ENCODE results near the gene DPPA3.

Gene DPPA3

DNA sequence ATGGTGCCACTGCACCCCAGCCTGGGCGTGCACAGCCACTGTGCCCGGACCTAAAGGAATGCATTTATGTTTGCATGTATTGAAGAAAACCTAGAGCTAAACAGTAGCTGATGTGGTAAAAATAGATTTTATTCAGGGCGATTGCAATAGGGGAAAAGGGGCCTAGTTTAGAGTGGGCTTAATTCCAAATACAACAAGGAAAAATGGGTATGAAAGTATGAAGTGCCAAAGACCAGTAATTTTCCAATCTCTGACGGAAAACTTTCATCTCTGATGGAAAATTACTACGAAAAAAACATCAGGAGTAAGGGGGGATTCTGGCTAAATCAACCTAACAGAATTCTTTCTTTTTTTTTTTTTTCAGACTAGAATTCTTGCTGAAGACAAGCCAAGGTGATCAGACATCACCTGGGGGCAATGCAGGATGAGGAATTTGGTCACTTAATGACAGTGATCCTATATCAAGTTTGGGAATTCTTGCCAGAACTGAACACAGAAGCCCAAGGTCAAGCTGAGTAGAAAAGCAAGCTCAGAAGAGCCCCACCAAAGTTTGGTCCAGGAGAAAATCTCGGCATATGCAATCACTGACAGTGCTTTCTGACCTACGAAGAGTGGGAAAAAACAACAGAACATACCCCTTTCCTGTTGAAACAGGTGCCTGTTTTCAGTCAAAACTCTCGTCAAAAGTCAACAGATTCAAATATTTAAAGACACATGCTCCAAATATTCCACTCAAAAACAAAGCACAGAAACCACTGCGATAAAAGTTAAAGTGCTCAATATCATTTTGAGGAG, 31.8 kb upstream of the DPPA3 start:
- no peak overlapping the region for H3K27ac ChIP-seq
- TF ChIP-seq ZFX (IDR thresholded peaks at IDR 0.05; ENCODE audit: borderline replicate concordance), result no peak
- TF ChIP-seq, protein P1, sequence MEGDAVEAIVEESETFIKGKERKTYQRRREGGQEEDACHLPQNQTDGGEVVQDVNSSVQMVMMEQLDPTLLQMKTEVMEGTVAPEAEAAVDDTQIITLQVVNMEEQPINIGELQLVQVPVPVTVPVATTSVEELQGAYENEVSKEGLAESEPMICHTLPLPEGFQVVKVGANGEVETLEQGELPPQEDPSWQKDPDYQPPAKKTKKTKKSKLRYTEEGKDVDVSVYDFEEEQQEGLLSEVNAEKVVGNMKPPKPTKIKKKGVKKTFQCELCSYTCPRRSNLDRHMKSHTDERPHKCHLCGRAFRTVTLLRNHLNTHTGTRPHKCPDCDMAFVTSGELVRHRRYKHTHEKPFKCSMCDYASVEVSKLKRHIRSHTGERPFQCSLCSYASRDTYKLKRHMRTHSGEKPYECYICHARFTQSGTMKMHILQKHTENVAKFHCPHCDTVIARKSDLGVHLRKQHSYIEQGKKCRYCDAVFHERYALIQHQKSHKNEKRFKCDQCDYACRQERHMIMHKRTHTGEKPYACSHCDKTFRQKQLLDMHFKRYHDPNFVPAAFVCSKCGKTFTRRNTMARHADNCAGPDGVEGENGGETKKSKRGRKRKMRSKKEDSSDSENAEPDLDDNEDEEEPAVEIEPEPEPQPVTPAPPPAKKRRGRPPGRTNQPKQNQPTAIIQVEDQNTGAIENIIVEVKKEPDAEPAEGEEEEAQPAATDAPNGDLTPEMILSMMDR (IDR thresholded peaks at IDR 0.05), result no peak

DNA sequence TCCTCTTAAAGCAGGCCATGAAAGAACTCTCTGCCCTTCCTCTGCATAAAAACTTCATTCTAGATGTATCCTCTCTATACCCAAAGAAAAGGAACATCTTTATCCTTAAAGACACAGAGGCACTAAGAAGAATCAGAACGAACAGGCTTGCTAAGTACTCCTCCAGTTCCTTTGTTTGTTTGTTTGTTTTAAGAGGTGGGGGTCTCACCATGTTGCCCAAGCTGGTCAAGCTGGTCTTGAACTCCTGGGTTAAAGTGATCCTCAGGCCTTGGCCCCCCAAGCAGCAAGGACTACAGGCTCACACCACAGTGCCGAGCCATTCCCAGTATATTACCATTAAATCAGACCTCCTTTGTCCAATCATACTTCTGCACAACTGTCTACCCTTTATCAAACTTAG, 29.7 kb upstream of the DPPA3 start:
- TF ChIP-seq ZFX (IDR thresholded peaks at IDR 0.05; ENCODE audit: borderline replicate concordance), result no peak
- TF ChIP-seq, protein P1 (IDR thresholded peaks at IDR 0.05), result no peak
- no peak overlapping the region for H3K27ac ChIP-seq

DNA sequence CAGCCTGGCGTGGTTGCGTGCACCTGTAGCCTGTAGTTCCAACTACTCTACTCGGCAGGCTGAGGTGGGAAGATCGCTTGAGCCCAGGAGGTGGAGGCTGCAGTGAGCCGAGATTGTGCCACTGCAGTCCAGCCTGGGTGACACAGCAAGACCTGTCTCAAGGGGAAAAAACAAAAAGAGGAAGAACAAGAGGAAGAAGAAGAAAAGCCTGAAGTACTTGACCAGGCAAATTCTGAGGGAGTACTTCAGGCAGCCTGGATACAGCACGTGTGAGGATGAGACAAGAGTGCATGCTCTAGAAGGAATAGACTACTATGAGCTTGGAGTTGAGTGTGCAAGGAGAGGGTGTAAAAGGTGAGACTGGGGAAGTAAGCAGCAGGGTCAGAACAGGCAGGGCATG, 17.4 kb upstream of the DPPA3 start:
- no peak overlapping the region for H3K27ac ChIP-seq
- no peak for TF ChIP-seq ZFX (IDR thresholded peaks at IDR 0.05; ENCODE audit: borderline replicate concordance)
- TF ChIP-seq, protein P1 (IDR thresholded peaks at IDR 0.05), result no peak

DNA sequence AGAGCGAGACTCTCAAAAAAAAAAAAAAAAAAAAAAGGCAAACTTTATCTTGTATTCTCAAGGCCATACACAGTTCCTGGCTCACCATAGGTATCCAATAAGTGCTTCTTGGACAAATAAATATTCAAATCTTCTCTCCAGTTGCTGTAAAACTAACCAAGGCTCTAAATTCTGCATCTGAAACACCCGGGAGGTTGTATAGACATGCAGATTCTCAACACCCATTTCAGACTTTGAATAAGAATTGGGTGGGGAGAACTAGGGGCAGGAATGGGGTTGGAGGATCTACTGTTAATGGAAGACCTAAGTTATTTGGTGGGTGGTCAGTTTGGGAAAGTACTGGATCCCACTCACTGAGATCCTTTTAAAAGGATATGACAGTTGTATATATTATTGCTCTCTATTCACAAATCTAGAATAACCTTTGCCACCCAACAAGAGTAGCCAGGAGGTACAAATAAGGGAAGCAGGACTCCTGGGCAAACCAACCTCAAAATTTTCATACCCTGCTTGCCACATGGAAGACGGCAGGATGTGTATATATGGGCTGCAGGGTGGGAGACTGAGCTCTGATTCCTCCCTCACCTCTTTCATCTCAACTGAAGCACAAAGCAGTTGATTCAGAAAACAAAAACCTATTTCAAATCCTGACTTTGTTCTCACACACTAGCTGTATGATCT, 16.5 kb upstream of the DPPA3 start:
- no peak for TF ChIP-seq ZFX (IDR thresholded peaks at IDR 0.05; ENCODE audit: borderline replicate concordance)
- TF ChIP-seq, protein P1 (IDR thresholded peaks at IDR 0.05), result no peak
- H3K27ac ChIP-seq, result no peak overlapping the region

DNA sequence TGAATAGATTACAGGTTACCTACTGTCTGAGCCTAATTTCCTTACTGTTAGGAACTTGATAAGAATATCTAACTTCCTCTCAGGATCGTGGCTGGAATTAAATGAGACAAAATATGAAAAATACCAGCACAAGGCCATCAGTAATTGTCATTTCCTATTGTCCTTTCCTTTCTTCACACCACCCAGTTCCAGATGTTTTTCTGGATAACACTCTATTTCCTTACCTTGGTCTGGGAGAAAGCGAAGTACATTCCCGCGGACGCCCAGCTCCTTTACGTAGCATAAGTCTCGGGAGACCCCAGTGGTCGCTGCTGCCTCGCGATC, 16.0 kb upstream of the DPPA3 start:
- TF ChIP-seq, protein P1 (IDR thresholded peaks at IDR 0.05), result no peak
- no peak for TF ChIP-seq ZFX (IDR thresholded peaks at IDR 0.05; ENCODE audit: borderline replicate concordance)
- H3K27ac ChIP-seq, result no peak overlapping the region

DNA sequence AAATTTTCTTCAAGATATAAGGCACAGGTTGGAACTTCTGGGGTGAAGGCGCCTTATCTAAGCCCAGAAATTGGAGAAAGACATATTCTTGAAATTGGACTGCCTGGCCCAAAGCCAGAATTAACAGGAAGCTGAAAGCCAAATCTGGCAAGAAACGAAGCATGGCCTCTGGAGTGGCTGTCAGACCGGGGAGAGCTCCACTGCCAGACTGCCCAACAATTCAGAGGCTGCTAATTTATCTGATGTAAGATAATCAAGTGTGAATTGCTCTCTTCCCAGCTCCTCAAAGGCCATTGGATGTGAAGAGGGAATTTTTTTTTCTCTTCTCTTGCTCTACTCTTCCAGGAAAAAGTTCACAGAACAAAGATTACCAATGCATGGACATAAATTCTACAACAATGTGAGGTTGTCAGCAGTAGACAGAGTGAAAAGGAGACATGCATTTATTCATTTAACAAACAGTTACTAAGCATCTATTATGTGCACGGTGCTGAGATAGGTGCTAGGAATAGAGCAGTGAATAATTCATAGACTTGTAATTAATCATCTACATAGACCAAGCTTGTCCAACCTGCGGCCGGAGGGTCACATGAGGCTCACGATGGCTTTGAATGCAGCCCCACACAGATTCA, 15.6 kb upstream of the DPPA3 start, which contains the start of gene GDF3:
Gene GDF3 (minus strand): TSS at position 210 of the 632 bp plus-strand sequence. CDS start 47 bp downstream, at position 163.
- H3K27ac ChIP-seq, result no peak within 1 kb of the TSS
- TF ChIP-seq ZFX (IDR thresholded peaks at IDR 0.05; ENCODE audit: borderline replicate concordance), result no peak
- TF ChIP-seq, protein P1 (IDR thresholded peaks at IDR 0.05), result no peak

DNA sequence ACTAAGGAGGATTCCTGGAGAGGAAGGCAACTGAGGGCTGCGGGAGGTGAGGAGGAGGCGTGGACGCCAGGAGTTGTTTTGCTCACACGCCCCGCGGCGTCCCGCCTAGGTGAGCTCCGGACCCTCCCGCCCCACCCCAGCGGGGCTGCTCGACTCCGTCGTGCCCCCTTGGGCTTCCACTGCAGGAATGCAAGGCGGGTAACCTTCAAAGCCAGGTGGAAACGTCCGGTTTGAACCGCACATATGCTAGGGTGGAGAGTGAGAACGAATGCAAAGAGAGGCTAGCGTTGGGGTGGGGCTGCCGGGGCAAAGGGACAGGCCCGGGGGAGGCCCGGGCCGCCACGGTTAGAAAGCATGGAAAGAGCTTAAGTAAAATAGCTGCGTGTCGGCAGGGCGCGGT, 5.4 kb upstream of the DPPA3 start:
- TF ChIP-seq, protein P1 (IDR thresholded peaks at IDR 0.05), result no peak
- TF ChIP-seq ZFX (IDR thresholded peaks at IDR 0.05; ENCODE audit: borderline replicate concordance), result no peak
- no peak overlapping the region for H3K27ac ChIP-seq
